WERI-Rb-1 (cell line): ENCODE measurements around the gene CENPM.
A peak's percentile ranks its signal among the peaks of the same experiment; 100 is the strongest.
"Not testable (repeated sequence)": the region's sequence is repeated elsewhere in the genome, so short reads cannot be mapped to it uniquely, and the experiment has no call there.

Experiments
- DNase-seq: peaks from one replicate; pipeline ENCODE4 v3.0.0-alpha.2; 2020
- H3K27ac ChIP-seq: fragments of 250-450 bp; sonication (Bioruptor Pico); 2 replicates; pipeline ENCODE4 v1.5.1; 2020; ENCODE audit warnings: mild to moderate bottlenecking, moderate library complexity
- H3K27me3 ChIP-seq: fragments of 250-450 bp; sonication (Bioruptor Pico); 2 replicates; pipeline ENCODE4 v1.5.1; 2021; ENCODE audit warnings: mild to moderate bottlenecking, low read depth, moderate library complexity; ENCODE audit not compliant: insufficient read depth, severe bottlenecking
- H3K36me3 ChIP-seq: fragments of 250-450 bp; sonication (Bioruptor Pico); 2 replicates; pipeline ENCODE4 v1.5.1; 2020; ENCODE audit warnings: mild to moderate bottlenecking, moderate library complexity
- H3K4me3 ChIP-seq: 2 replicates; pipeline ENCODE4 v1.5.1; 2011; ENCODE audit warnings: low read depth, mild to moderate bottlenecking, control low read depth, low read length
- H3K9me3 ChIP-seq: fragments of 250-450 bp; sonication (Bioruptor Pico); 2 replicates; pipeline ENCODE4 v1.5.1; 2021; ENCODE audit warnings: mild to moderate bottlenecking, moderate library complexity; ENCODE audit not compliant: severe bottlenecking
- CTCF ChIP-seq: IDR thresholded peaks from 2 replicates; pipeline ENCODE4 v1.5.1; 2011; ENCODE audit warnings: low read depth, mild to moderate bottlenecking, control low read depth, inconsistent platforms, low read length

CENPM gene

GRCh38 chr22:41963453-41964111 is 16.6 kb upstream of the CENPM start:
- Histone ChIP-seq H3K4me3 (no peak overlapping the region), H3K36me3 (no peaks in the 10 kb centered on the region), H3K9me3 (no peaks in the 10 kb centered on the region), H3K27me3 (no peaks in the 10 kb centered on the region), H3K27ac (no peak overlapping the region)
- DNase-seq = peak; percentile 56
- no peak for TF ChIP-seq CTCF

- no peak for TF ChIP-seq CTCF
- Histone ChIP-seq H3K9me3 (no peaks in the 10 kb centered on the region), H3K27me3 (no peaks in the 10 kb centered on the region), H3K36me3 (no peaks in the 10 kb centered on the region), H3K4me3 (peak overlapping the region; percentile 14), H3K27ac (no peak overlapping the region)
- no peak for DNase-seq
These were observed 11.1 kb upstream of the CENPM start for GRCh38 chr22:41957941-41958556.

GRCh38 chr22:41952713-41953112 is 5.8 kb upstream of the CENPM start:
- no peak for TF ChIP-seq CTCF
- Histone ChIP-seq H3K9me3 (no peaks in the 10 kb centered on the region), H3K4me3 (no peak overlapping the region), H3K27ac (no peak overlapping the region), H3K27me3 (no peaks in the 10 kb centered on the region), H3K36me3 (no peaks in the 10 kb centered on the region)
- no peak for DNase-seq

GRCh38 chr22:41951898-41952474 is 5.0 kb upstream of the CENPM start, which contains the start of gene SMIM45:
SMIM45 (plus strand) TSS chr22:41952150.
- Histone ChIP-seq H3K36me3 (no peaks in the 10 kb centered on the region), H3K27me3 (no peaks in the 10 kb centered on the region), H3K27ac (no peak within 1 kb of the TSS), H3K4me3 (no peak within 1 kb of the TSS), H3K9me3 (no peaks in the 10 kb centered on the region)
- no peak for TF ChIP-seq CTCF
- no peak for DNase-seq

- H3K27ac ChIP-seq = no peak overlapping the region
- TF ChIP-seq CTCF = no peak
- H3K27me3 ChIP-seq = no peaks in the 10 kb centered on the region
- DNase-seq = no peak
- H3K36me3 ChIP-seq = peaks cover 21% of the 10 kb centered on the region
- no peak overlapping the region for H3K4me3 ChIP-seq
- no peaks in the 10 kb centered on the region for H3K9me3 ChIP-seq
These were observed 2.5 kb upstream of the CENPM start for GRCh38 chr22:41949297-41949965.

- H3K36me3 ChIP-seq = peaks cover 26% of the 10 kb centered on the region
- not testable (repeated sequence) for H3K9me3 ChIP-seq, H3K27ac ChIP-seq, DNase-seq, H3K4me3 ChIP-seq, H3K27me3 ChIP-seq
These were observed 2.0 kb upstream of the CENPM start for GRCh38 chr22:41948928-41949296.
